NCI-H2107 treated with DMSO at 0.1 percent for 48 hours (cell line): ENCODE data around the gene ZSCAN29.
A peak's percentile ranks its signal among the peaks of the same experiment; 100 is the strongest.
"Not testable (repeated sequence)": the region's sequence is repeated elsewhere in the genome, so short reads cannot be mapped to it uniquely, and the experiment has no call there.

Source experiments
- DNase-seq: peaks from one replicate; lab custom pipeline; 2025; ENCODE audit not compliant: unreplicated experiment; lab: John Stamatoyannopoulos, UW

The ZSCAN29 gene

DNA sequence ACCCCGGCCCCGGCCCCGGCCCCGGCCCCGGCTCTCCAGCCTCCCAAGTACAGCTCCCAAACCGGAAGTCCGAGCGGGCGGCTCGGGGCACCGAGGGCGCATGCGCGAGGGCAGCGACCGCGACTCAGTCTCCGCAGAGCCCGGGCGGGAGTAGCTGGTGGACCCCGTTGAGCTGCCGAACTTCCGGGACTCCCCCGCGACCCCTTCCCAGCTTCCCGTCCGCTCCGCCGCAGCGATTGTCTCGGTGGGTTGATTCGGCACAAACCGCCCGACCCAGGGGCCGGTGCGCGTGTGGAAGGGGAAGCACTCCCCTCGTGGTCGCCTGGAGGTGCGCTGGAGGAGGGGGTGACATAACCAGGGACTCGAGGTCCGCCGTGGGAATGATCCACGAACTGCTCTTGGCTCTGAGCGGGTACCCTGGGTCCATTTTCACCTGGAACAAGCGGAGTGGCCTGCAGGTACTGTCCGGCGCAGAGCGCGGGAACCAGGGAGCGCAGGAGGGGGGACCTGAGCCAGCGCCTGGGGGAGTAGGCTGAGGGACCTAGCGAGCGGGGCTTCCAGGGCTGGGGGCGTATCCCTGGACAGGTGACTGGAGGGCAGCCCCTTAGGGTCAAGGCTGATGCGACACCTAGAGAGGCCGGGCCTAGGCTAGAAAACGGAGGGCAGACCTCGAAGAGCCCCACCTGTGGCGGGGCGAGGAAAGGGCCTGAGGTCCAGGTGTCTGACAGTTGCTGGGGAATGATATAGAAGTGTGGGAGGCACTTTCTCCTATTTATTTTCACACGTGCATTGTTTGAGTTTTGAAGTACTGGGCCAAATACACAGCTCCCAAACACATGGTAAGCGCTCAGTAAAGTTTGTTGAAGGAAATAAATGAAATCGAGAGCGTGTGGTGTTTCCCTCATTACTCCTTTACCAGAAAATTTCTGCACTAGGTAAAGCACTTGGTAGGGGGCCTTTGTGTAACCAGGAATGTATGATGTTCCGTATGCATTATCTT lies at the start of gene ZSCAN29, which contains the start of gene TUBGCP4:
Gene ZSCAN29, minus strand, starts transcription at position 69 of the 1,000 bp plus-strand sequence. CDS start 1,130 bp downstream, outside the sequence.
Gene TUBGCP4, plus strand, starts transcription at position 127 of the 1,000 bp plus-strand sequence. Its CDS starts 254 bp downstream, at position 381.
- DNase-seq, result peak; percentile 14

DNA sequence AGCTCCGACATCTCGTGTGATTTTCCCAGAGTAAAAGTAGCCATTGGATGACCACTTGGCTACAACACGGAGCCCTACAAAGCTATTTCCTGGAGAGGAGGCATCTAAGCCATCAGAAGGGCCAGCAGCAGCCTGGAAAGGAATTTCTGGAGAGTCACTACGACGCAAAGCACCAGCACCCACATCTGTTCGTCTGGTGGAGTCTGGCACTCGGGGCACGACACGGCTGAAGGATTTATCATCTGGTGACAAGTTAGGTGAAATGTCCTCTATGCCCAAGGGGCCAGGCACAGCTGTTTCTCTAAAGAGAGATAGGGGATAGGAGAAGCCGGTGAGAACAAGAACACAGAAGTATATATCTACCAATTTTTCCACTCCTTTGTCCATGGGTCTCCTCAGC lies 49.6 kb upstream of the ZSCAN29 start:
- no peak for DNase-seq

DNA sequence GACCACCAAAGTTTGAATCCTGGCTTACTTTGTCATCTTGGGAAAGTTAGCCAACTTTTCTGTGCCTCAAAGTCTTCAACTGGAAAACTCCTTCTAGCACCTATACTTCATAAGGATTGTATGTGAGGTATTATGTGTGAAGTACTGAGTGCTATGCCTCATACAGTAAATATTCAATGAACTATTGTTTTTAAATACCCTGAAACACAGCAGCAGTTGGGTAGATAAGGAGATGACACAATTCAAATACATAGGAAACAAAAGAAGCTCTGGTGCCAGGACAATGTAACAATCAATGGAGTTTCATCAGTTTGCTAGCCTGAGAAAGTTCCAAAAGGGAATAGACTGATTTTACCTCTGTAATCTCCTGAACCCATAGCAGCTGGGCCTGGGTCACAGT lies 43.4 kb upstream of the ZSCAN29 start:
- DNase-seq, result no peak

DNA sequence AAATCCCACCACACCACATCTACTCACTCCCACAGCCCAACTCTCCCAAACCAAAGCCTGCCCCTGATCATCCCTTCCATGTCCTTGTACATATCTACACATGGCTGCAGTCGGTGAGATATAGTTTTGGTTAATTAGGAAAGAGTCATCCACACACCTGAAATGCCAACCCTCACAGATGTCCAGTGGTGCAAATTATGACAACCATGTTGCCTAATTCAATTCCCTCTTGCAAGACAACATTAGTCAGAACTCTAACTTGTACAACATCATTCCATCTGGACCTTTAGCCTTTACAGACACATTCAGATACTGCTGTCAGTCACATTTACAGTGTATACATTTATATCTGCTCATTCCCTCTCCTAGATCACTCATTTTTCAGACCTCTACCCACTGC lies 41.3 kb upstream of the ZSCAN29 start:
- no peak for DNase-seq

DNA sequence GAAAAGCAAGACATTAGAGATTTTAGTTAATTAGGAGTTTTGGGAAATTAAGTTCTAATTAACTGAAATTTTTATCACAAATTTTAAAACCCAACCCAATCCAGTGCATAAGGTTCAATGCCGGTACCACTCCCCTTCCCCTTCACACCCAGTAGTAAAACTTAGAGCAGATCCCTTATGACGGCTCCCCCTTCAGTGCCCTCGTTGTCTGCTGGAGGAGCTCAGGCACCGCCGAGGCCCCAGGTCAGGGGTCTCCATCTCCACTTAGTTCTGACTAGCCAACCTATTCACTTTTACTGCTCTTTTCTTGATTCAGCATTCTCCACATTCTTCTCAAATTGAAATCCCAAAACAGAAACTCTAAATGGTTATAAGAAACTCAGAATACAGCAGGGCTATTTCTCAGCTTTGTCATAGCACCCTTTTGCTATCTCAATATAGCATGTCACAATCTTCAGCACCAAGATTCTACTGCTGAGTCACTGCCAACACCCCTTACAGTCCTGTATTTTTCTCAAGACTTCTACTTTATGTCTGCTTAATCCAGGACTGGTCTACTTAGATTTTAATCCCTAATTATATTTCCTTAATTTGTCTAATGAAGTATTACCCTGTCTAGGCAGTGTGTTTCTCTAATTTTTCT lies 39.9 kb upstream of the ZSCAN29 start:
- no peak for DNase-seq

DNA sequence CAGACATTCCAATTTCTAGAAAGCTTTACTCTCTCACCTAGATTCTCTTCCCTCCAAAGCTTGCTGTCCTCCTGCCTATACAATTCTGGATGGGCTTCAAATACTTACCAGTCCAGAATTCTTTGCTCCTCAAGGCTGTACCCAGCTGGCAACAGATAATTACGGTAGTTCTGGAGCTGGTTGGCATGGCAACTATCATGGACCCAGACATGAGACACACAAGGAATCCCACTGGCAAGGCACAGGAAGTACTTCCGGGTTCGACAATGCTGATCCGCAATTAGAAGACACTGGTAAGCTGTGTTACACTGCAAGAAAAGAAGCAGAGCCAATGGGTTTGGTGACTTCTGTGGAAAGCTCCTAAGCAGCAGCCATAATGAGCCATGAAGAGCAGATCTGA lies 37.9 kb upstream of the ZSCAN29 start:
- no peak for DNase-seq

DNA sequence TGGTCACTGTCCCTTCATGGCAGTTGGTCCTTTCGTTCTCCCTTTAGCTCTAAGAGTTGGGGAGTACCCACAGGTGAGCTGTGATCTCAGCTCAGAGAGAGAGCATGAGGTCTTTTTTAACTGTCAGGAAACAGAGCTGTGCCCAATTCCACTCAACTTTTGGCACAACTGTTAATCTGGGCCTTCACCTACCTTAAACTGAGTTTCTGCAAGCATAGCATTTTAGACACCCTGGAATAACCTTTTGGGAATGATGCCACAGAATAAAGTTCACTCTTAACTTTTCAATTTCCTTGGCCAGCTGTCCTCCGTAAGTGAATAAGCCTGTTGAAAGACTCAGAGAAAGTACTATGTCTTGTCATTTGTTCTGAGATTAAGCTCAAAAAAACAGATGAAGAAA lies 36.0 kb upstream of the ZSCAN29 start:
- DNase-seq, result no peak

DNA sequence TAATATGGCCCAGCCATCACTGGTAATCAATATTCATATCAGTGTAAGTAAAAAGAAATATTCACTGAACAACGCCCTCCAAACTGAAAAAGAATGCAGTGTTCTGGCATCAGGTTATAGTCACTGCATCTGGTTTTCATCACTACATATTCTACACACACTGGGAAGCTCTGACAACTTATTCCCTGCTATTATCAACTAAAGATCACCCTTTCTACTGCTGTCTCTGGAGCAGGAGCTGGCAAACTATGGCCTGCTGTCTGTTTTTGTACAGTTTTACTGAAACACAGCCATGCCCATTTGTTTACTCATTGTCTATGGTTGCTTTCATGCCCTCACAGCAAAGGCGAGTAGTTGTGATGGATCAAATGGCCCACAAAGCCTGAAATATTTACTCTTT lies 35.3 kb upstream of the ZSCAN29 start:
- DNase-seq, result no peak

DNA sequence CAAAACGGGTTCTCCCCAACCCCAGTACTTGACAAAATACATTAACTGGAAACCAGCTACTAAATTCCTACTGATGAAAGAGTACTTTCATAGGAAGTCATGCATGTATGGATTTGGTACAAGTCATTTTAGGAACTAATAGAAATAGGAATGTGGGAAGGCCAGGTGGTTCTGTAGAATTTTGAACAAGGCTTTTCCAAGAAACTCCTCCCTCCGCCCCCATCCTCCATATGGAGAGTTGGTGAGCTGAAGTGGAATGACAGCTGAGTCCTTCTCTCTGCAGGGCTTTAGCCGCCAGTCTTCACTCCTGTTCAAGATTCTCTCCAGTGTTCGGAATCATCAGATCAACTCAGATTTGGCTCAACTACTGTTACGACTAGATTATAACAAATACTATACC lies 33.3 kb upstream of the ZSCAN29 start:
- DNase-seq, result no peak

DNA sequence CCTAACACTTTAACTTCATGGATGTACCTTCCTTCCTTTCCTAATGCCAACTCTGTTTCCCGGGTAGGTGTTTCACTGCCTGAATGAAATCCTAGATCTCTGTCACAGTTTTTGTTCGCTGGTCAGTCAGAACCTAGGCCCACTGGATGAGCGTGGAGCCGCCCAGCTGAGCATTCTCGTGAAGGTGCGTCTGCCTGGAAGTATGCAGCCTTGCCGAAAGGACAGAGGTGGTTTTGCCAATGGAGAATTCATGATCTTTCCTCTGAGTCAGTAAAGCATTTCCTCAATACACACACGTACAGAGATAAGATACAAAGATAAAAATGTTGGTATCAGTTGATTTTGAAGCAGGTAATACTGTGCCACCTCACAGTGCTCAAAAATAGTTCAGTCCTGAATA lies 32.8 kb upstream of the ZSCAN29 start:
- no peak for DNase-seq

DNA sequence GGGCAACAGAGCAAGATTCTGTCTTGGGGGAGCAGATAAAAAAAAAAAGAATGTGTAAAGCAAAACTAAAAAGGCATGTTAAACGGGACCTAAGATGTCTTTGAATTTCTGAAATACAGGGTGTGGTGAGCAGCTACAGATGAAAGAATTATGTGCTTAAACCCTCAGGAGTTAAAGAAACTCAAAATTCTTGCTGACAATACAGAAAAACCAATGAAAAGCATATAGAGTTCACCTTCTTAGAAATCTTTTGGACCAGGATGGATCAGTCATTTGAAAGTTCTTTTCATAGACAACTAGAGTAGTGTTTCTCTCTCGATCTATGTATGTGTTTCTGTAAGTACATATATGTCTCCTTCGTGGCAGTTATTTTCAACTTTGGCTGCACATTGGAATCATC lies 31.4 kb upstream of the ZSCAN29 start:
- no peak for DNase-seq

DNA sequence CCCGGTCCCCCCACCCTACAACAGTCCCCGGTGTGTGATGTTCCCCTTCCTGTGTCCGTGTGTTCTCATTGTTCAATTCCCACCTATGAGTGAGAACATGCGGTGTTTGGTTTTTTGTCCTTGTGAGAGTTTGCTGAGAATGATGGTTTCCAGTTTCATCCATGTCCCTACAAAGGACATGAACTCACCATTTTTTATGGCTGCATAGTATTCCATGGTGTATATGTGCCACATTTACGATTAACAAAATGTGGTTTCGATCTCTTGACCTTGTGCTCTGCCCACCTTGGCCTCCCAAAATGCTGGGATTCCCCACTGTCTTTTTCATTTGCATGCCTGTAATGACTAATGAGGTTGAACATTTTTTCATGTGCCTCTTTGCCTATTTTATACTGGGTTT lies 22.7 kb upstream of the ZSCAN29 start:
- DNase-seq, result not testable (repeated sequence)

DNA sequence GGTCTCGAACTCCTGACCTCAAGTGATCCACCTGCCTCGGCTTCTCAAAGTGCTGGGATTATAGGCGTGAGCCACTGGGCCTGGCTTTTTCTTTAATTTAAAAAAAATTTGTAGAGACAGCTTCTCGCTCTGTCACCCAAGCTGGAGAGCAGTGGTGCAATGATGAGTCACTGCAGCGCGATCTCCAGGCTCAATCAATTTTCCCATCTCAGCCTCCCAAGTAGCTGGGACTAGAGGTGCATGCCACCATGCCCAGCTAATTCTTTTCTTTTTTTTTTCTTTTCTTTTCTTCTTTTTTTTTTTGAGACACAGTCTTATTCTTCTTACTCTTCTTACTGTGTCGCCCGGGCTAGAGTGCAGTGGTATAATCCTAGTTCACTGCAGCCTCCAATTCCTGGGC lies 19.9 kb upstream of the ZSCAN29 start:
- no peak for DNase-seq

DNA sequence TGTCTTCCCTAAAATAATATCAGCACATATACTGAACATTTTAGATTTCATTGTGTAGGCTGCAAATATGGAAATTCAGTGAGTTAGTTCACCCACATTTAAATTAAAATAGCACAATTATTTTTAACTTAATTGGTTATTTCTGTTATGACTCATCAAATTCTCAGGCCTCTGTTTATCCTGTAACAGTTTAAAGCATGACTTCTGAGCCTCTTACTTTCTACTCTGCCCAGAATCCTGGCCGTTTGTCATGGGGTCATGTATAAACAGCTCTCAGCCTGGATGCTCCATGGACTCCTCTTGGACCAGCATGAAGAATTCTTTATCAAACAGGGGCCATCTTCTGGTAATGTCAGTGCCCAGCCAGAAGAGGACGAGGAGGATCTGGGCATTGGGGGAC lies 12.2 kb upstream of the ZSCAN29 start:
- DNase-seq, result no peak

DNA sequence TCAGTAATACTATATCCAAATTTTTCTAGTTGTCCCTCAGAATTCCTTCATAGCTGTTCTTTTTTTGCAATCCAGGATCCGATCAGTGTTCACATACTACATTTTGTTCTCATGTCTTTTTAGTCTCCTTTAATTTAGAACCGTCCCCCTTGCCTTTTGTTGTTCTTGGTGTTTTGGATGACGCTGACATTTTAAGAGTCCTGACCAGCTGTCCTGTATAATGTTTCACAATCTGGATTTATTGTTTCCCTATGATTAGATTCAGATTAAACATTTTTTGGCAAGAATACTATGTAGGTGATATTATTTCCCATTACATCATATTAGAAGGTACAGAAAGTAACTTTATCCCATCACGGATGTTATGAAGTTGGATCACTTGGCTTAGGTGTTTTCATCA lies 11.5 kb upstream of the ZSCAN29 start:
- DNase-seq, result no peak

DNA sequence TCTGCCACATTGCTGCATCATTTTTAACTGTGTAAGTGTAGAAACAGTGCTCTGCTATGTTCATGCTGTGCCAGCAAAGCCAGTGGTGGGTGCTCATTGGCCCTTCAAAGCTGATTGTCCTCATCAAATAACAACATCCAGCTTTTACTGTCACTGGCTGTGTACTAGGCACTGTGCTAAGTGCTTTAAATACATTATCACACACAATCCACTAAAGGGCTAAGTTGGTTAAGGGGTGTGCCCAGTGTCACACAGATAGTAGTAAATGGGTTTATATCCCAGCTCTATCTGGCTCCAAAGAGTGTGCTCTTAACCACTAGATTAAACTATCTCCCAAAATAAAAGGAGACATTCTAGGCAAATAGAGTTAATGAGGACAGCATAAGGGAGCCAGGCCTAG lies 7.8 kb upstream of the ZSCAN29 start:
- DNase-seq, result no peak

DNA sequence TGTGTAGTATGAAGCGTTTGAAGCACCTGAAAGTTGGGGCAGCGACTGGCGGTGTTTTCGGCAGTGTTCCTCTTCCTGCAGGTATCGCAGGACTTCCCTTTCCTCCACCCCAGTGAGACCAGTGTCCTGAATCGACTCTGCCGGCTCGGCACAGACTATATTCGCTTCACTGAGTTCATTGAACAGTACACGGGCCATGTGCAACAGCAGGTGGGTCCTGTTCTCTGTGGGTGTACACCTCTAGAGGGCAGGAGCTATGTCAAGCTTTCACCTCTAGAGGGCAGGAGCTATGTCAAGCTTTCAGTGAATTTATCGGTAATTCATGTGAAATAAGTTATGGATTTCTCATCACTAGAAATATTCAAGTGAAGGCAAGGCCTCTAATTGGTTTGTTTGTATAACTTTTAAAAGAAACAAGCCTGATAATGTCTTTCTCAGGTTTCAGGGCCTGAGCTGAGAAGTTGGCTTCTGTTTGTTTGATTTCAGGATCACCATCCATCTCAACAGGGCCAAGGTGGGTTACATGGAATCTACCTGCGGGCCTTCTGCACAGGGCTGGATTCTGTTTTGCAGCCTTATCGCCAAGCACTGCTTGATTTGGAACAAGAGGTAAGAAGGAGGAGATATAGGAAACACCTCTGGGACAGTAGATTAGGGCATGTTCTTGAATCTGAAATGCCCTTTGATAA lies 5.3 kb upstream of the ZSCAN29 start:
- no peak for DNase-seq

DNA sequence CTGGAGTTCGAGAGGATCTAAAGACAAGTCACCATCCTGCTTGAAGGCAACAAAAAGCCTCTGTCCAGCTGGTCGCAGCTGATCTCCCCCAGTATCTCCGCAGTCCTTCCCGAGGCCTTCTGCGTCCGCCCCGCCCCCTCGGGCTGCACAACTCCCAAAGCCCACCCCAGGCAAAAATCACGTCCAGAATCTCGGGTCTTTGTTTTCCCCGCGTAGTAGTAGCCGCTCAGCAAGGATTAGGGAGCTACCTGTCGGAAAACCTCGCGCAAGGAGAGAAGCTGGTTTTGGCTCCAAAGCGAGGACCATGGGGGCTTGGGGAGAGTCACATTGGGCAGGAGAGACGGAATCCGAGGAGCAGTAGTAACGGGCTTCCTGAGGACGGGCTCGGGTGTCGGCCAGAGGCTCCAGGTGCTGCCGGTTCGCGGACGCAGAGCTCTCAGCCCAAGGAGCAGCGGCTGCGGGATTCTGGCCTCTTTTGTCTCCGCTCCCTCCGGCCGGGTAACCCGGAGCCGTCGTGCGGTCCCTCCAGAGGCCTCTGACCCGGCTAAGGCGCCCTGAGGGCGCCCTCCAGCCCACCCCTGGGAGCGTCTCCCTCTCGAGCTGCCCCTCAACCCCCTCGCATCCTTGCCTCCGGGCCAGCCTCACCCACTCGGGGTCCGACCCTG lies 401 bp downstream of the ZSCAN29 start:
- no peak for DNase-seq

DNA sequence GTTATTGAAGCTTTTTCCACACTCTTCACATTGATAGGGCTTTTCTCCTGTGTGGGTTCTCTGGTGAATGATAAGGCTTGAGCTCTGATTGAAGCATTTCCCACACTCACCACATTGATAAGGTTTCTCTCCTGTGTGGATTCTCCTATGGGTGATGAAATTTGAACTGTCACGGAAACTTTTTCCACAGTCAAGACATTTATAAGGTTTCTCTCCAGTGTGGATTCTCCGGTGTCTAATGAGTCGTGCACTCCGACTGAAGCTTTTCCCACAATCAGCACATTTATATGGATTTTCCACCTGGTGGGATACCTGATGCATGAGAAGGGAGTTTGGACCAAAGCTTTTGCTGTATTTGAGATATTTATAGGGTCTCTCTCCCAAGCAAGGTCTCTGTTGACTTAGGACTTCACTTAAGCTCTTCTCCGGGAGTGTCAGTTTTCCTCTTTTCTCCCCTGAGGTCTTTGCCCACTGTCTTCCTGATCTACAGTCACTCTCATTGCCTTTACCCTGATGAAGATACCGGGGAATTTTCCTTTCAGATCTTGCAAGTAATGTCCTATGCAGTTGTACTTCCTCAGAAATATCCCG lies 9.4 kb downstream of the ZSCAN29 start:
- DNase-seq, result no peak

DNA sequence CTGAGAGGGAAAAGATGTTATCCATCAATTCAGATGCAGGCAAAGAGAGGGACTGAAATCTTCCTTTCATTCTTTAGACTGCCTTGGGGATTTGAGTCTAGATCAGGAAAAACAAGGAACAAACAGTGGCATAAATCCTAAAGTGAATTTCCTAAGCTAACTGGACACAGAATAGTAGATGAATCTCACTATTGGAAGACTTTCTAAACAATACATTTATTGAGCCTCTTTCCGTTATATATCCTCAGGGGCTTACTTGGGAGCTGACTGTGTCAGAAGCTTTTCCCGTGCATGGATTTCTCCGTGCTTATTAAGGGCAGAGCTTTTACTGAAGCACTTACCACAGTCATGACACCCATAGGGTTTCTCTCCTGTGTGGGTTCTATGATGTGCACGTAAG lies 10.0 kb downstream of the ZSCAN29 start:
- DNase-seq, result no peak
